Measurements from ENCODE around the gene ANO9.
"Not testable (repeated sequence)": the region's sequence is repeated elsewhere in the genome, so short reads cannot be mapped to it uniquely, and the experiment has no call there.

ANO9 gene

GRCh38 chr11:416757-417621 is 24.8 kb downstream of the ANO9 start:
- no peak for DNase-seq (ENCODE audit: low read depth in 1 of 2, low spot score in 1 of 2)

- no peak for DNase-seq (ENCODE audit: low read depth in 1 of 2, low spot score in 1 of 2)
These were observed 25.6 kb downstream of the ANO9 start for GRCh38 chr11:416051-416756.

- no peak for DNase-seq (ENCODE audit: low read depth in 1 of 2, low spot score in 1 of 2)
These were observed 26.2 kb downstream of the ANO9 start for GRCh38 chr11:415640-416041.

GRCh38 chr11:414318-414857 is 27.4 kb downstream of the ANO9 start:
- DNase-seq (ENCODE audit: low read depth in 1 of 2, low spot score in 1 of 2) = no peak

- DNase-seq (ENCODE audit: low read depth in 1 of 2, low spot score in 1 of 2) = no peak
These were observed 28.4 kb downstream of the ANO9 start for GRCh38 chr11:413120-414081.

- DNase-seq (ENCODE audit: low read depth in 1 of 2, low spot score in 1 of 2) = no peak
These were observed 29.1 kb downstream of the ANO9 start for GRCh38 chr11:412641-413119.

GRCh38 chr11:411520-411919 is 30.3 kb downstream of the ANO9 start:
- DNase-seq (ENCODE audit: low read depth in 1 of 2, low spot score in 1 of 2) = not testable (repeated sequence)

- not testable (repeated sequence) for DNase-seq (ENCODE audit: low read depth in 1 of 2, low spot score in 1 of 2)
These were observed 31.1 kb downstream of the ANO9 start for GRCh38 chr11:410711-411110.

GRCh38 chr11:409600-410483 is 32.0 kb downstream of the ANO9 start:
- no peak for DNase-seq (ENCODE audit: low read depth in 1 of 2, low spot score in 1 of 2)

GRCh38 chr11:409008-409599 is 32.7 kb downstream of the ANO9 start:
- no peak for DNase-seq (ENCODE audit: low read depth in 1 of 2, low spot score in 1 of 2)

GRCh38 chr11:408154-409007 is 33.4 kb downstream of the ANO9 start:
- DNase-seq (ENCODE audit: low read depth in 1 of 2, low spot score in 1 of 2) = no peak

GRCh38 chr11:407651-408123 is 34.1 kb downstream of the ANO9 start:
- DNase-seq (ENCODE audit: low read depth in 1 of 2, low spot score in 1 of 2) = no peak

- peak; percentile 84 for DNase-seq (ENCODE audit: low read depth in 1 of 2, low spot score in 1 of 2)
These were observed 34.8 kb downstream of the ANO9 start for GRCh38 chr11:406796-407650.

GRCh38 chr11:405954-406795 is 35.6 kb downstream of the ANO9 start:
- DNase-seq (ENCODE audit: low read depth in 1 of 2, low spot score in 1 of 2) = no peak

- no peak for DNase-seq (ENCODE audit: low read depth in 1 of 2, low spot score in 1 of 2)
These were observed 36.4 kb downstream of the ANO9 start for GRCh38 chr11:405323-405953.

All from activated T-helper 1 cell treated with anti-CD3 and anti-CD28 coated beads, Interleukin-2, amount 50 U/mL, for 16 hours (primary cell).